HFF-Myc (cell line): ENCODE measurements around the gene PRKAG2.
A peak's percentile ranks its signal among the peaks of the same experiment; 100 is the strongest.

Source experiments
- DNase-seq: peaks from one replicate; pipeline ENCODE4 v3.0.0-alpha.2; 2011; ENCODE audit warnings: low read depth; ENCODE audit errors: extremely low read depth
- H3K4me3 ChIP-seq: replicated peaks from 2 replicates; pipeline ENCODE4 v1.5.1; 2011; ENCODE audit warnings: low read depth, mild to moderate bottlenecking, control low read depth, low read length
- TF ChIP-seq, protein P1 (sequence below): IDR thresholded peaks from 2 replicates; pipeline ENCODE4 v1.5.1; 2012; ENCODE audit warnings: mild to moderate bottlenecking, low read depth, low read length, control low read depth; ENCODE audit errors: missing control alignments

PRKAG2 gene

GRCh38 chr7:151571471-151571870 lies 305.4 kb downstream of the PRKAG2 start:
- TF ChIP-seq, protein P1, sequence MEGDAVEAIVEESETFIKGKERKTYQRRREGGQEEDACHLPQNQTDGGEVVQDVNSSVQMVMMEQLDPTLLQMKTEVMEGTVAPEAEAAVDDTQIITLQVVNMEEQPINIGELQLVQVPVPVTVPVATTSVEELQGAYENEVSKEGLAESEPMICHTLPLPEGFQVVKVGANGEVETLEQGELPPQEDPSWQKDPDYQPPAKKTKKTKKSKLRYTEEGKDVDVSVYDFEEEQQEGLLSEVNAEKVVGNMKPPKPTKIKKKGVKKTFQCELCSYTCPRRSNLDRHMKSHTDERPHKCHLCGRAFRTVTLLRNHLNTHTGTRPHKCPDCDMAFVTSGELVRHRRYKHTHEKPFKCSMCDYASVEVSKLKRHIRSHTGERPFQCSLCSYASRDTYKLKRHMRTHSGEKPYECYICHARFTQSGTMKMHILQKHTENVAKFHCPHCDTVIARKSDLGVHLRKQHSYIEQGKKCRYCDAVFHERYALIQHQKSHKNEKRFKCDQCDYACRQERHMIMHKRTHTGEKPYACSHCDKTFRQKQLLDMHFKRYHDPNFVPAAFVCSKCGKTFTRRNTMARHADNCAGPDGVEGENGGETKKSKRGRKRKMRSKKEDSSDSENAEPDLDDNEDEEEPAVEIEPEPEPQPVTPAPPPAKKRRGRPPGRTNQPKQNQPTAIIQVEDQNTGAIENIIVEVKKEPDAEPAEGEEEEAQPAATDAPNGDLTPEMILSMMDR, result no peak
- no peak for DNase-seq
- H3K4me3 ChIP-seq, result no peak overlapping the region

DNA sequence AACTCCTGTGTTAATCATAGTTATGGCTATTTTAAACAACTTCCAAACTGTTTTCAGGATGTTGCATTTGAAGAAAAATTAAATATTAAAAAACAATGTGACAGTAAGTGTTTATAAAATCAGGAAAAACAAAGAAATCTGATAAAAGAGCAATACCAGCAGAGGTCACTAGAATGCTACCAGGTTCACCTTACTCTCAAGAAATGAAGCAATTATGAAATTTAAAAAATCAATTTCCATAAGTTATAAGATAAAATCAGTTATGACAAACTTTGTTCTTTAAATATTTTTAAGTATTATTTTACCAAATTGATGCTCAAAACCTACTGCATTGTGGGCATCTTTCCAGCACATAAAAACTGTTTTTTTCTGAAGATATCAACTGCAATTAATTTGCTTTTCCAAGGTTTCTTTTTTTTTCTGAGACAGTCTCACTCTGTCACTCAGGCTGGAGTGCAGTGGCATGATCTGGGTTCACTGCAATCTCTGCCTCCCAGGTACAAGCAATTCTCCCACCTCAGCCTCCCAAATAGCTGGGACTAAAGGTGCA lies 306.5 kb downstream of the PRKAG2 start:
- TF ChIP-seq, protein P1, result peak; percentile 38

DNA sequence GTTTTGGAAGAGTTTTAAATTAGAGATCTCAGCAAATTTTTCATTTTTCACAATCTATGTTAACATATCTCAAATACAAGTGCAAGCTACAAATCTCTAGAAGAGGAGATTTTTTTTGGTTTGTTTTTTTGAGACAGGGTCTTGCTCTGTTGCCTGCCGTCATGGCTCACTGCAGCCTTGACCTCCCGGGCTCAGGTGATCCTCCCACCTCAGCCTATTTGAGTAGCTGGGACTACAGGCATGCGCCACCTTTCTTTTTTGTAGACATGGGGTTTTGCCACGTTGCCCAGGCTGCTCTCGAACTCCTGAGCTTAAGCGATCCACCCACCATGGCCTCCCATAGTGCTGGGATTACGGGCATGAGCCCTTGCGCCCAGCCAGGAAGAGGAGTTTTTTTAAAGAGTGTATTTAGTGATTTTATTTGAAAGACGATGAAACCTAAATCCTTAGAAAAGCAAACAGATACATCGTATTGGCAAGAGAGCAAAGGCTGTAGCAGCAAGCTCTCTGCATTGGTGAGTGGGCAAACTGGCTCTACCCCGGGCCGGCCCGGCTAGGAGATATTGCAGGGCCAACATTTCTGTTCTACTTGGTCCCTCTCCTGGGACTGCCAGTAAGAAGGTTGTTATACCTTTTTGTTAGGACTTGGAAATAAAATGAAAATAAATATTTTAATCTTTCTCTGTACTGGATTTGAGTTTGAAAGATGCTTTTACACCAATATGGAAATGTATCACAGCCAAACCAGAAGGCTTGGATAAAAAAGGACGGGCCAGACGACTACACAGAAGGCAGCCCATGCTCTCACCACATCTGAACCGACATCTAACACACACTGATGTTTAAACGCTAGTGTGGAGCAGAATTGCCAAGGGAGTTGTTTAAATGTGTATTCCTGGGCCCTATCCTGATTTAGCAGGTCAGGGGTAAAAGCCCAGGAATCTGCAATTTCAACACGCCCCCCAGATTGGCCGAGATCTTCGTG lies 307.7 kb downstream of the PRKAG2 start:
- no peak overlapping the region for H3K4me3 ChIP-seq
- no peak for DNase-seq
- TF ChIP-seq, protein P1, result no peak

More for the DNA sequence above, 306.5 kb downstream of the PRKAG2 start:
- no peak for DNase-seq
- no peak overlapping the region for H3K4me3 ChIP-seq

- DNase-seq, result no peak
- no peak overlapping the region for H3K4me3 ChIP-seq
- TF ChIP-seq, protein P1, result no peak
These were observed 310.0 kb downstream of the PRKAG2 start for GRCh38 chr7:151566897-151567320.

GRCh38 chr7:151565541-151565940 lies 311.4 kb downstream of the PRKAG2 start:
- H3K4me3 ChIP-seq, result no peak overlapping the region
- DNase-seq, result no peak
- TF ChIP-seq, protein P1, result no peak

DNA sequence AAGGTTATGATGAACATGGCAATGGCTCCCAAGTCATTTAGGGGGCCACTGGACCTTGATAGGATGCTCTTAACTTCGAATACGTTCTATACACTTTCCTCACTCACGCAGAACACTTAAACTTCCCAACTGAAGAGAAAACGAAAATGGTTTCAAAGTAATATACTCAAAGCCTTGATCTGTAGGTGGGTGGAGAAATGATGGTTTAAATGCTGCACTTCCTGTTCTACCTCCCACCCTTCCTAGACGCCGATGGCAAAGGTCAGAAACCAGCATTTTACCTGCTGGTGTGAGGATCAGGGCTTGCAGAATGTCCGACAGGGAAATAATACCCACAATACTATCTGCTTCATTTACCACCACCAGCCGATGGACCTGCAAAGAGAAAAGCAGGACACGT lies 316.7 kb downstream of the PRKAG2 start:
- TF ChIP-seq, protein P1, result no peak
- DNase-seq, result no peak
- no peak overlapping the region for H3K4me3 ChIP-seq
